Epithelial cell of umbilical artery (primary cell): ENCODE results near the gene NMD3. TPM values are rescaled to one million over a fixed set of nuclear protein-coding genes. Genes with fewer than 3 reads are reported as not detected.

ENCODE experiments used
- total RNA-seq: library from RNA; depleted of rRNA; stranded (reverse); fragments of >200 nt; gene quantifications from 2 replicates; pipeline ENCODE4 v1.2.3, GENCODE V29; 2014

NMD3 gene
- total RNA-seq: 120 and 139 TPM in 2 replicates

GRCh38 chr3:161220850-161221753 lies at the start of gene NMD3:
Gene NMD3, plus strand, starts transcription at chr3:161221311. Its CDS starts 703 bp downstream, at chr3:161222014.

Other genes starting within 250 kb of the NMD3 start
- 15.9 and 36.9 TPM in 2 replicates for gene B3GALNT1, start 116.0 kb upstream of the NMD3 start, total RNA-seq
- gene SPTSSB, start 150.2 kb downstream of the NMD3 start, total RNA-seq: not detected in 2 replicates